ENCODE data around the gene UFM1. TPM values are rescaled to one million over a fixed set of nuclear protein-coding genes. Genes with fewer than 3 reads are reported as not detected.

Gene UFM1
- total and polyA plus RNA-seq, 4 donors = 35.1 to 70.2 (median 56.2) TPM

- H3K27ac ChIP-seq (ENCODE audit: low read depth in 1 of 2, low read length in 2 of 2) = no peak overlapping the region
- H3K36me3 ChIP-seq (ENCODE audit: control insufficient read depth in 1 of 2, insufficient read depth in 2 of 2, low read length in 1 of 2) = no peaks in the 10 kb centered on the region
- no peak for DNase-seq
- ATAC-seq (ENCODE audit: low FRiP score) = no peak
- H3K4me1 ChIP-seq (ENCODE audit: control insufficient read depth in 1 of 2, insufficient read depth in 2 of 2, low read length in 2 of 2) = no peaks in the 10 kb centered on the region
- no peaks in the 10 kb centered on the region for H3K9me3 ChIP-seq (ENCODE audit: control insufficient read depth, low read length)
- intact Hi-C loops (cut with DNase I) = no loop called here
- no peak overlapping the region for H3K4me3 ChIP-seq (ENCODE audit: low read length in 2 of 2)
- H3K27me3 ChIP-seq (ENCODE audit: control insufficient read depth in 1 of 2, insufficient read depth in 2 of 2, low read length in 1 of 2) = no peaks in the 10 kb centered on the region
- 65 to 67% methylated on average over 5 of the region's 5 CpGs for whole genome bisulfite sequencing, 2 donors
Measured at GRCh38 chr13:38398711-38399493, 49.3 kb downstream of the UFM1 start.

- no peaks in the 10 kb centered on the region for H3K27me3 ChIP-seq (ENCODE audit: control insufficient read depth in 1 of 2, insufficient read depth in 2 of 2, low read length in 1 of 2)
- 23 to 24% methylated on average over 2 of the region's 2 CpGs for WGBS, 2 donors
Measured at GRCh38 chr13:38399535-38399934, 49.9 kb downstream of the UFM1 start.

GRCh38 chr13:38401276-38401675, 51.6 kb downstream of the UFM1 start:
- Histone ChIP-seq H3K9me3 (ENCODE audit: control insufficient read depth, low read length) (no peaks in the 10 kb centered on the region), H3K27me3 (ENCODE audit: control insufficient read depth in 1 of 2, insufficient read depth in 2 of 2, low read length in 1 of 2) (no peaks in the 10 kb centered on the region), H3K4me1 (ENCODE audit: control insufficient read depth in 1 of 2, insufficient read depth in 2 of 2, low read length in 2 of 2) (no peaks in the 10 kb centered on the region), H3K36me3 (ENCODE audit: control insufficient read depth in 1 of 2, insufficient read depth in 2 of 2, low read length in 1 of 2) (no peaks in the 10 kb centered on the region), H3K27ac (ENCODE audit: low read depth in 1 of 2, low read length in 2 of 2) (no peak overlapping the region), H3K4me3 (ENCODE audit: low read length in 2 of 2) (no peak overlapping the region)
- no peak for DNase-seq
- ATAC-seq (ENCODE audit: low FRiP score) = no peak
- intact Hi-C loops (cut with DNase I) = no loop called here

More at GRCh38 chr13:38399535-38399934, 49.9 kb downstream of the UFM1 start:
- Histone ChIP-seq H3K36me3 (ENCODE audit: control insufficient read depth in 1 of 2, insufficient read depth in 2 of 2, low read length in 1 of 2) (no peaks in the 10 kb centered on the region), H3K27ac (ENCODE audit: low read depth in 1 of 2, low read length in 2 of 2) (no peak overlapping the region), H3K4me3 (ENCODE audit: low read length in 2 of 2) (no peak overlapping the region), H3K4me1 (ENCODE audit: control insufficient read depth in 1 of 2, insufficient read depth in 2 of 2, low read length in 2 of 2) (no peaks in the 10 kb centered on the region), H3K9me3 (ENCODE audit: control insufficient read depth, low read length) (no peaks in the 10 kb centered on the region)
- no peak for ATAC-seq (ENCODE audit: low FRiP score)
- DNase-seq = no peak
- intact Hi-C loops (cut with DNase I) = no loop called here

- H3K4me3 ChIP-seq (ENCODE audit: low read length in 2 of 2) = no peak overlapping the region
- no peaks in the 10 kb centered on the region for H3K9me3 ChIP-seq (ENCODE audit: control insufficient read depth, low read length)
- intact Hi-C loops (cut with DNase I) = no loop called here
- no peaks in the 10 kb centered on the region for H3K27me3 ChIP-seq (ENCODE audit: control insufficient read depth in 1 of 2, insufficient read depth in 2 of 2, low read length in 1 of 2)
- DNase-seq = no peak
- H3K4me1 ChIP-seq (ENCODE audit: control insufficient read depth in 1 of 2, insufficient read depth in 2 of 2, low read length in 2 of 2) = no peaks in the 10 kb centered on the region
- ATAC-seq (ENCODE audit: low FRiP score) = no peak
- no peak overlapping the region for H3K27ac ChIP-seq (ENCODE audit: low read depth in 1 of 2, low read length in 2 of 2)
- 7 to 11% methylated on average over 1 of the region's 1 CpG for WGBS, 2 donors
- no peaks in the 10 kb centered on the region for H3K36me3 ChIP-seq (ENCODE audit: control insufficient read depth in 1 of 2, insufficient read depth in 2 of 2, low read length in 1 of 2)
Measured at GRCh38 chr13:38405216-38405615, 55.6 kb downstream of the UFM1 start.

GRCh38 chr13:38409771-38410170, 60.1 kb downstream of the UFM1 start:
- no peak for DNase-seq
- no peaks in the 10 kb centered on the region for H3K36me3 ChIP-seq (ENCODE audit: control insufficient read depth in 1 of 2, insufficient read depth in 2 of 2, low read length in 1 of 2)
- no peaks in the 10 kb centered on the region for H3K4me1 ChIP-seq (ENCODE audit: control insufficient read depth in 1 of 2, insufficient read depth in 2 of 2, low read length in 2 of 2)
- intact Hi-C loops (cut with DNase I) = no loop called here
- no peaks in the 10 kb centered on the region for H3K9me3 ChIP-seq (ENCODE audit: control insufficient read depth, low read length)
- WGBS, 2 donors = 89% methylated on average over 2 of the region's 2 CpGs
- H3K27ac ChIP-seq (ENCODE audit: low read depth in 1 of 2, low read length in 2 of 2) = no peak overlapping the region
- H3K27me3 ChIP-seq (ENCODE audit: control insufficient read depth in 1 of 2, insufficient read depth in 2 of 2, low read length in 1 of 2) = no peaks in the 10 kb centered on the region
- no peak for ATAC-seq (ENCODE audit: low FRiP score)
- H3K4me3 ChIP-seq (ENCODE audit: low read length in 2 of 2) = no peak overlapping the region

- DNase-seq (no peak), ATAC-seq (ENCODE audit: low FRiP score) (no peak)
- Histone ChIP-seq H3K27me3 (ENCODE audit: control insufficient read depth in 1 of 2, insufficient read depth in 2 of 2, low read length in 1 of 2) (no peaks in the 10 kb centered on the region), H3K27ac (ENCODE audit: low read depth in 1 of 2, low read length in 2 of 2) (no peak overlapping the region), H3K4me1 (ENCODE audit: control insufficient read depth in 1 of 2, insufficient read depth in 2 of 2, low read length in 2 of 2) (no peaks in the 10 kb centered on the region), H3K36me3 (ENCODE audit: control insufficient read depth in 1 of 2, insufficient read depth in 2 of 2, low read length in 1 of 2) (no peaks in the 10 kb centered on the region), H3K4me3 (ENCODE audit: low read length in 2 of 2) (no peak overlapping the region), H3K9me3 (ENCODE audit: control insufficient read depth, low read length) (no peaks in the 10 kb centered on the region)
- intact Hi-C loops (cut with DNase I) = no loop called here
- 5 to 7% methylated on average over 1 of the region's 1 CpG for WGBS, 2 donors
Measured at GRCh38 chr13:38412266-38412665, 62.6 kb downstream of the UFM1 start.
